GM10248 (cell line): ENCODE data around the gene BRF1.

ENCODE experiments used
- CTCF ChIA-PET: fragments of 300-600 bp; sonication (Branson Sonifier 250); formaldehyde crosslinking; extraction: SDS; loops from one replicate; lab custom pipeline; 2021; ENCODE audit warnings: antibody characterized with exemption; lab: Yijun Ruan, JAX
- POLR2A ChIA-PET: fragments of 350-650 bp; sonication (Branson Sonifier 250); formaldehyde crosslinking; extraction: SDS; loops from one replicate; lab custom pipeline; 2020; ENCODE audit warnings: antibody characterized with exemption; lab: Yijun Ruan, JAX
- DNase-seq: peaks from one replicate; pipeline ENCODE4 v3.0.0; 2012; ENCODE audit errors: extremely low spot score
- TF ChIP-seq, protein P1 (sequence below): IDR thresholded peaks from 2 replicates; pipeline ENCODE4 v1.5.1; 2012; ENCODE audit warnings: mild to moderate bottlenecking, low read depth; ENCODE audit errors: extremely low read depth, missing control alignments, control extremely low read depth

The BRF1 gene

DNA sequence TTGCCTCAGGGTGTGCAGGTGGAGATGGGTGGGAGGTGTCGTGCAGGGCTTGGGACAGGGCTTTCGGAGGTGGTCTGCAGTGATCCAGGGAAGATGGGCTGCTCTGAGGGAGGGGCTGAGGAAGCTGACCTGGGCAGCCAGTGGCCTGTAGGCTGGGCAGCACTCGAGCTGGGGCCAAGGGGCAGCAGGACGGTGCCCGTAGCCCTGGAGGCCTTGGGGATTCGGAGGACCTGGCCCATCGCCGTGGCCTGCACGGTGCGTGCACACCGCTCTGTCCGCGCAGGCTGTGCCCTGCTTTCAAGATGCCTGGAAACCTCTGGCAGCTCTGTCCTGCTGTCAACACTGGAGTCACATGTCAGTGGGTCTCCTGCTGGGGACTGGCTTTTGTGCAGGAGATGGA, 22.9 kb upstream of the BRF1 start:
- DNase-seq = no peak
- ChIA-PET CTCF (no interaction called here), POLR2A (no interaction called here)
- TF ChIP-seq, protein P1, sequence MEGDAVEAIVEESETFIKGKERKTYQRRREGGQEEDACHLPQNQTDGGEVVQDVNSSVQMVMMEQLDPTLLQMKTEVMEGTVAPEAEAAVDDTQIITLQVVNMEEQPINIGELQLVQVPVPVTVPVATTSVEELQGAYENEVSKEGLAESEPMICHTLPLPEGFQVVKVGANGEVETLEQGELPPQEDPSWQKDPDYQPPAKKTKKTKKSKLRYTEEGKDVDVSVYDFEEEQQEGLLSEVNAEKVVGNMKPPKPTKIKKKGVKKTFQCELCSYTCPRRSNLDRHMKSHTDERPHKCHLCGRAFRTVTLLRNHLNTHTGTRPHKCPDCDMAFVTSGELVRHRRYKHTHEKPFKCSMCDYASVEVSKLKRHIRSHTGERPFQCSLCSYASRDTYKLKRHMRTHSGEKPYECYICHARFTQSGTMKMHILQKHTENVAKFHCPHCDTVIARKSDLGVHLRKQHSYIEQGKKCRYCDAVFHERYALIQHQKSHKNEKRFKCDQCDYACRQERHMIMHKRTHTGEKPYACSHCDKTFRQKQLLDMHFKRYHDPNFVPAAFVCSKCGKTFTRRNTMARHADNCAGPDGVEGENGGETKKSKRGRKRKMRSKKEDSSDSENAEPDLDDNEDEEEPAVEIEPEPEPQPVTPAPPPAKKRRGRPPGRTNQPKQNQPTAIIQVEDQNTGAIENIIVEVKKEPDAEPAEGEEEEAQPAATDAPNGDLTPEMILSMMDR = no peak

DNA sequence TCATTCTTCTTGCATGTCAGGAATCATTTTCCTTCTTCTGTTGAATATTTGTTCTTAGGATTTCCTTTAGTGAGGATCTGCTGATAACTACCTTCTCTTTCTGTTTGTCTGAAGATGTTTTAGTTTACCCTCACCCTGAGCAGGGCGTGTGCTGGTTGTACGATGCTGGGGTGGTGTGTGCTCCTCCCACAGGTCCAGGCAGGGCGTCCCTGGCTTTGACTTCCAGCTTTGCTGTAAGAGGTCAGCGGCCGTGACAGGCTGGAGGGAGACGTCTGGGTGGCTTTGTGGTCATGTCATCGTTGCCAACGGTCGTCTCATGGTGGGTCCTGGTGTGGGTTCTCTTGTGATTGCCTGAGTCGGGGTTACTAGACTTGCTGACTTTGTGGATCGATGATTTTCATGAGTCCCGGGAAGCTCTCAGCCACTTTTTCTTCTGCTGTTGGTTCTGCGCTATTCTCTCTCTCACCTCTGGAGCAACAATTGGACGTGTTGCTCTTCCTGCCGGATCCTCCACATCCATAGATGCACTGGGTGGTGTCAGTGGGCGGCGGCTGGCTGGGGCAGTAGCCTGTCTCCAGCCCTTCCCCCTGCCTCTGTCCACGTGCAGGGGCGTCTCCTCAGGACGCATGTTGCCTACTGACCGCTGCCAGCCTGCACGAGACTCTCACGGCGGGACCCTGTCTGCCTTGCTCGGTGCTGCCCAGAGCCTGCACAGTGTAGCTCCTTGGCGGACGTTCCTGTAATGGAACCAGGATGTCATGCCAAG, 22.2 kb upstream of the BRF1 start:
- ChIA-PET CTCF (interaction anchor here (0.7 kb wide), 1 partner anchor 12 kb away, joined by 4 read pairs; no protein-coding TSS in a partner anchor), POLR2A (no interaction called here)
- TF ChIP-seq, protein P1 = no peak
- DNase-seq = no peak

DNA sequence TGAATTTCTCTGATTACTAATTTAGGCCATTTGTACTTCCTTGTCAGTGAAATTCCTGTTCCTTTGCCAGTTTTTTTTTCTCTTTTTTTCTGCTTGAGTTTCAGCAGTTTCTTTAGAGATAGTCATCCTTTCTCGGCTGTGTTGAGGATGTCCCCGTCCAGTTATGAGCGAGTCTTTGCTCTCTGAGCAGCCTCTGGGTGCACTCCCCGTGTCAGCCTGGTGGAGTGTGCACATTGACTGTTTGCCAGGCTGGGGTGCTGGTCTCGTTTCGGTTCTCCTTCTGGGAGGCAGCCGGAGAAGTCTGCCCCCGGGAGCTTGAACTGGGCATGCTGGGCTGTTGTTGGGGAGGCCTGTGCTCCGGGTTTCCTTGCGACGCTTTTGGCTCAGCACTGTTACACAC, 16.7 kb upstream of the BRF1 start:
- POLR2A ChIA-PET = no interaction called here
- CTCF ChIA-PET = no interaction called here
- TF ChIP-seq, protein P1 = no peak
- no peak for DNase-seq

DNA sequence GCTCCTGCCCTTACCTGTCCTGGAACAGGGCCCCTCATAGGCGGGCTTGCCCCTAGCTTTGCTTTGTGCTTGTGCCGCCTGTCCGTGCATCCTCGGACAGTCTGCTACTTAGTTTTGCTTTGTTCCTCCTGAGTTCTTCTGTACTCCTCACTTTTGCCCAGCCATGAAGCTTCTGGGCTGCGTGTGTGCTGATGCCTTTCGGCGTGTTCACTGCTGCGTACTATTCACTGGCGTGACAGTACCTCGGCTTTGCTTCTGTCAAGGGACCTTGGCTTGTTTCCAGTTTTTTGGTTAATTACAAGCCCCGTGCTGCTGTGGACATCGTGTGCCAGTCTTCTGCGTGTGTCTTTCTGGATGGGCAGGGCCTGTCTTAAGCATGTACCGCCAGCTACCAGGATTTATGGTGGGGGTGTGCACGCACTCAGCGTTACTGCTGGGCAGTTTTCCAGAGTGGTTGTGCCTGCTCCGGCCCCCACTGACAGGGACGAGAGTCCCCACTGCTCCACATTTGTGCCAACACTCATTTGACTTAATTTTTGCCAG, 16.2 kb upstream of the BRF1 start:
- no peak for DNase-seq
- TF ChIP-seq, protein P1 = no peak
- POLR2A ChIA-PET = no interaction called here
- CTCF ChIA-PET = interaction anchor here (0.7 to 1.0 kb wide), 5 partner anchors 12 to 227 kb away, joined by 3 to 4 read pairs (median 3); partner anchors contain the start of gene BRF1

DNA sequence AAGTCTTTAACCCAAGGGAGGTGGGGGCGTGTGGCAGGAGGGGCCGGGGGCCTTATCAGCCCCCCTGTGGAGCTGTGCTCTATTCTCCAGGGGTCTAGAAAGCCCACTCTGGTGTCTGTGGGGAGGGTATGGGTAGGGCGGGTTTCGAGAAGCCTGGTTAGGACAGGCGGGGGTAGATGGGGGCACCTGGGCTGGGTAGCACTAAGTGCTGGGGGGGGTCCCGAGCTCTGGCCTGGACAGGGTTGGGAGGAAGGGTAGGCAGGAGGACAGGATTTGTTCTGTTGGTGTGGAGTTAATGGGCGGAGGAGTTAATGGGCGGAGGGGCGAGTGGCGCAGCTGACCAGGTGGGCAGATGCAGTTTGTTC, 15.8 kb upstream of the BRF1 start:
- DNase-seq = no peak
- ChIA-PET CTCF (interaction anchor here (0.7 to 1.0 kb wide), 5 partner anchors 11 to 226 kb away, joined by 3 to 4 read pairs (median 3); partner anchors contain the start of gene BRF1), POLR2A (no interaction called here)
- TF ChIP-seq, protein P1 = no peak

DNA sequence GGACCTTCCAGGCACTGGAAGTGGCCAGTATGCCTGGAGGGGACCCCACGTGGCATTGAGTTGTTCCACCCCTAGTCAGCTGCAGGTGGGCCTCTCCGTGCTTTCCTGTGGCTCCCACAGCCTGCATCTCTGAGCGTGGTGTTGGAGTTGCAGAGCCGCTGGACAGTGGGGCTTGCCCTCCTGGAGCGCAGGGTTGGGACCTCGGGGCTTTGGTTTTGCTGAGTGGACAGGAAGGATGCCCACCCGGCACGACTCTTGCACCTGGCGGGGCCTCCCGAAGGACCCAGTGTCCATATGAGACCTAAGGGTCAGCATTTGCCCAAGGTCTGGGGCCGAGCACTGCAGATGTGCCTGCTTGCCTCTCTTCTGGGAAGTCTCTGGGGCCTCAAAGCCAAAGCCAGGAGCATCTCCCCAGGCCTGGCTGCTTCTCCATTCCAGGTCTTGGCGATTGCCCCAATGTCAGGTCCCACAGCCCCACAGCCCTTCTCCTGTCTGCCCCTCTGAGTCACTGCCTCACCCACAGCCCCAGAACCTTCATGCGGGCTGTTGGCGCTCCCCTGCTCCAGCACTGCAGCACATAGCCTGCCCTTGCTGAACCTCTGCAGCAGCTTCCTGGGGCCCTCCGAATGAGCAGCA, 15.3 kb upstream of the BRF1 start:
- DNase-seq = no peak
- ChIA-PET POLR2A (no interaction called here), CTCF (interaction anchor here (0.7 to 1.0 kb wide), 5 partner anchors 13 to 226 kb away, joined by 3 to 4 read pairs (median 3); partner anchors contain the start of gene BRF1)
- TF ChIP-seq, protein P1 = no peak
